IPS-20b (cell line): ENCODE data around the gene STX11.

Experiments used
- H3K27ac ChIP-seq: one replicate; pipeline ENCODE4 v1.5.1; 2013; ENCODE audit warnings: low read length
- H3K27me3 ChIP-seq: 2 replicates; pipeline ENCODE4 v1.6.1; 2013; ENCODE audit warnings: mild to moderate bottlenecking, low read length, inconsistent platforms; ENCODE audit not compliant: insufficient read depth
- H3K36me3 ChIP-seq: 2 replicates; pipeline ENCODE4 v1.6.1; 2013; ENCODE audit warnings: low read depth, mild to moderate bottlenecking, inconsistent platforms, low read length, moderate library complexity; ENCODE audit not compliant: insufficient read depth
- H3K4me1 ChIP-seq: 2 replicates; pipeline ENCODE4 v1.6.1; 2013; ENCODE audit warnings: mild to moderate bottlenecking, control low read depth, inconsistent platforms, low read length, moderate library complexity; ENCODE audit not compliant: insufficient read depth
- H3K4me3 ChIP-seq: 2 replicates; pipeline ENCODE4 v1.5.1; 2013; ENCODE audit warnings: mild to moderate bottlenecking, low read length, inconsistent platforms
- H3K9ac ChIP-seq: 2 replicates; pipeline ENCODE4 v1.6.1; 2013; ENCODE audit warnings: low read depth, mild to moderate bottlenecking, inconsistent platforms, low read length, moderate library complexity
- H3K9me3 ChIP-seq: 2 replicates; pipeline ENCODE4 v1.6.1; 2013; ENCODE audit warnings: mild to moderate bottlenecking, low read depth, low read length, inconsistent platforms; ENCODE audit not compliant: insufficient read depth

The STX11 gene

GRCh38 chr6:144194293-144194810 lies 44.0 kb downstream of the STX11 start:
- Histone ChIP-seq H3K4me3 (no peak overlapping the region), H3K36me3 (no peaks in the 10 kb centered on the region), H3K4me1 (no peaks in the 10 kb centered on the region), H3K27me3 (no peaks in the 10 kb centered on the region), H3K9ac (no peak overlapping the region), H3K9me3 (no peaks in the 10 kb centered on the region), H3K27ac (no peak overlapping the region)

DNA sequence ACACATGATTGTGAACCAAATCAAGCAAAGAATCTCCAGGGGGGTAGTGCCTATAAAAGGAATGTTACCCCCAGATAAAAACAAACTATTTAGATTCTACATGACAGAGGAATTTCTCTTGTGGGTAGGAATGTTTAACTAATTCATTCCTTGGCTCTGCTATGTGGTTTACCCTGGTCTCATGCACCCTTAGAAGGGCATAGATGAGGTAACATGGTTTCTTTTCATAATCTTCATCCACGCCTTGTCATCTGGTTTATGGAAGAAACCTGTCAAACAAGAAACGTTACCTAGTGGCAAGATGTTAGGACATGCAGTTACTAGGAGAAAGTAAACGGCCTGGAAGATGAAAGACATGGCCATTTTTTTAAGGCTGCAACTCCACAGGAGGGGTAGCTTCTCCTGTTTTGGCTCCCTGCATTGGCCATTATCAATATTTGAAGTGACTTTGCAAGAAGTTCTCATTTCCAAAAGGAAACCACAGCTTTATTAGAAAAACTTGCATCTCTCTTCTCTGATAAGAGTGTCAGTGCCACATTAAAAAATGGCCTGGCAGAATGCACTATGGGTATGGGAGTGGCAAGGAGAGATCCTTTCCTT lies 45.5 kb downstream of the STX11 start:
- Histone ChIP-seq H3K27ac (no peak overlapping the region), H3K36me3 (no peaks in the 10 kb centered on the region), H3K4me1 (no peaks in the 10 kb centered on the region), H3K27me3 (no peaks in the 10 kb centered on the region), H3K4me3 (no peak overlapping the region), H3K9me3 (no peaks in the 10 kb centered on the region; the same call in 1 of the 2 replicates), H3K9ac (no peak overlapping the region)

DNA sequence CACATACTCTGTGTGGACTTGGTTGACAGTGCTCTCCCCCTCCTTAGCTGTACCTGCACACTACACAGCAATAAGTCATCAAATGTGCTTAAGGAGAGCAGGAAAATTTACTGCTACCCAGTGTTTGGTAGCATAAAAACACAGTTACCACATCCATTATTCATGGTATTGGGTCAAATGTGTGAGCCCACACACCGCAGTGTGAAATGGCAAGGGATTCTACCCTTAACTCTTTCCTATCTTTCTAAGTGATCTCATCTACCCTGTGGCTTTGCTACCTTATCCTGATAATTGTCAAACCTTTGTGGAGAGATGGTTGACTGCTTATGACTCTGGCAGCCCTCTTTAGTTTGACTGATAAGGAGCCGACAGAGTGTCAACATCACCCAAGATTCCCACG lies 47.6 kb downstream of the STX11 start:
- Histone ChIP-seq H3K9me3 (peaks cover 13% of the 10 kb centered on the region), H3K36me3 (no peaks in the 10 kb centered on the region), H3K4me1 (no peaks in the 10 kb centered on the region), H3K27me3 (no peaks in the 10 kb centered on the region), H3K9ac (no peak overlapping the region), H3K27ac (no peak overlapping the region), H3K4me3 (no peak overlapping the region)

- Histone ChIP-seq H3K27me3 (no peaks in the 10 kb centered on the region; the same call in 1 of the 2 replicates), H3K9me3 (peaks cover 24% of the 10 kb centered on the region), H3K4me3 (no peak overlapping the region), H3K4me1 (no peaks in the 10 kb centered on the region), H3K9ac (no peak overlapping the region), H3K36me3 (no peaks in the 10 kb centered on the region), H3K27ac (no peak overlapping the region)
Measured at GRCh38 chr6:144202879-144203468, 52.7 kb downstream of the STX11 start.

- Histone ChIP-seq H3K27me3 (peaks cover 6% of the 10 kb centered on the region), H3K4me3 (no peak overlapping the region), H3K9ac (no peak overlapping the region), H3K27ac (no peak overlapping the region), H3K36me3 (no peaks in the 10 kb centered on the region), H3K9me3 (no peaks in the 10 kb centered on the region), H3K4me1 (no peaks in the 10 kb centered on the region; the same call in 1 of the 2 replicates)
Measured at GRCh38 chr6:144211160-144211559, 60.8 kb downstream of the STX11 start.

DNA sequence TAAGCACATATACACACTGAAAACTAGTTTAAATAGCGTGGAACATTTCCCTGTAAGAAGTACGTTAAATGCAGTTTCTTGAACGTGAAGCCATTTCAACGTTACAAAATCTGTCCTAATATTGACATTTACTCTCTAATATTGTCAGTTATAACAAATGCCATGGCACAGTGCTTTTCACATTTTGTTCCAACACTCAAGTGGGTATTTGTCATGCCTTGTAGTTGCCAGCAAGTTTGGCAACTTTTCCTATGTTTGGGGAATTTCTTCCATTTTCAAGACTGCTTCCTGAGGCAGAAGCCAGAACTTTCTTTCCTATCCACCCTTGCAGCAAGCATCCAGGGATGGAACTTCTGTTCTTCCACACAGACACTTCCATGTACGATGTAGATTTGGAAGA lies 63.0 kb downstream of the STX11 start:
- Histone ChIP-seq H3K4me1 (peaks cover 4% of the 10 kb centered on the region; the same call in 1 of the 2 replicates), H3K9ac (no peak overlapping the region), H3K27me3 (peaks cover 6% of the 10 kb centered on the region), H3K36me3 (no peaks in the 10 kb centered on the region), H3K27ac (no peak overlapping the region), H3K4me3 (no peak overlapping the region), H3K9me3 (no peaks in the 10 kb centered on the region)

- Histone ChIP-seq H3K9me3 (no peaks in the 10 kb centered on the region), H3K4me1 (peaks cover 4% of the 10 kb centered on the region; the same call in 1 of the 2 replicates), H3K36me3 (no peaks in the 10 kb centered on the region), H3K4me3 (no peak overlapping the region), H3K27ac (no peak overlapping the region), H3K9ac (no peak overlapping the region), H3K27me3 (peaks cover 6% of the 10 kb centered on the region)
Measured at GRCh38 chr6:144214029-144214428, 63.7 kb downstream of the STX11 start.

DNA sequence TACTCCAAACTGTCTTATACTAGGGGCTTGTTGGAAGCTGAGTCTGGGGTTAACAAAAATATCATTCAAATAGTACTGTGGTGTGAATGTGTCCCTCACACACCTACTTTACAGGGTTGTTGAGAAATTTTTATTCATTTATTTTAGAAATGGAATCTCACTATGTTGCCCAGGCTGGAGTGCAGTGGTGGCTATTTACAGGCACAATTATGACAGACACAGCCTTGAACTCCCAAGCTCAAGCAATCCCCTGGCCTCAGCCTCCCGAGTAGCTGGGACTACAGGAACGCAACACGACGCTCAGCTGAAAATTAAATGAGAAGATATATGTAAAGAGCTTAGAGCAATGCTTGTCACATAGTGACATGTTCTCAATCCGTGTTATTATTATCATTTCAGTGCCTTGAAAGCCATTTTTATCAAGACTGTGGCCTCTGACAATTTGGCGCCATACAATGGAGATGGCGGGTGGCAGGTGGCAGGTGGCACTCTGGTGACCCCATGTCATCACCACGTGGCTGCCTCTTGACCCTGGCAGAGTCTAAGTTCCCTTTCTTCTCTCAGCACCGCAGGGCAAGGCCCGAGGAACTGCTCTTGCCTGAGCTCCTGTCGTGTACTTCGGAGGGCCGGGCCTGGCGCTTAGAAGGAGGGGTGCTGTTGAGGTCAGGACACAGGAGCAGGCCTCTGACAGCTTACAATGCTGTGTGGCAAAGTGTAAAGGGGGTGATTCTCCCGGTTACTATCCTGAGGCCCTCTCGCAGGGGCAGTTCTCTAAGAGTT lies 64.5 kb downstream of the STX11 start:
- H3K4me1 ChIP-seq = peaks cover 4% of the 10 kb centered on the region; the same call in 1 of the 2 replicates
- no peak overlapping the region for H3K9ac ChIP-seq
- no peak overlapping the region for H3K27ac ChIP-seq
- H3K27me3 ChIP-seq = peaks cover 6% of the 10 kb centered on the region
- H3K9me3 ChIP-seq = no peaks in the 10 kb centered on the region
- no peaks in the 10 kb centered on the region for H3K36me3 ChIP-seq
- peak overlapping the region; percentile 70; the same call in 1 of the 2 replicates for H3K4me3 ChIP-seq

DNA sequence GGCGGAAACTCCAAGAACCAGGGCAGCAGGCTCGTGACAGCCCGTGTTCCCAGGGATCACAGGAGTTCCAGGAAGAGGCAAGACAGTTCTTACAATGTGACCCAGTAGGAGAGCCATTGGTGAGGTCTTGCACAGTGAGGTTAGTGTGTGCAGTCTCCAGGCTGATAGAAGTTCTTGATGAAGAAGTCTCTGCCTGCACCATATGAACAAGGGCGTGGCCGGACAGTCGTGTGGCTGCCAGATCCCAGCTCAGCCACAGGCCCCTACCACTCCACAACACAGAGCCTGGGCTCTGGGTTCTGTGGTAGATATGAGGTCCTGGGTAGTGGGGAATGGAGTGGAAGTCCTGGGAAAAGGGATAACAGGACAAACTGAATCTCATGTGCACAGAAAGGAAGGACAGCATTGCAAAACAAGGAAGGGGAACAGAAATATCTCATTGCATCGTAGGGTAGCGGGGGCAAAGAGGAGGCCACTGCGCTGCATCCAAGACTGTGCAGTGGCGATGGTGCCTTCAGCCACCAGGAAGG lies 65.2 kb downstream of the STX11 start:
- no peaks in the 10 kb centered on the region for H3K36me3 ChIP-seq
- no peak overlapping the region for H3K27ac ChIP-seq
- peak overlapping the region; percentile 70 for H3K4me3 ChIP-seq

GRCh38 chr6:144215932-144216667 lies 65.8 kb downstream of the STX11 start:
- Histone ChIP-seq H3K36me3 (no peaks in the 10 kb centered on the region), H3K4me3 (peak overlapping the region; percentile 70), H3K4me1 (peaks cover 4% of the 10 kb centered on the region; the same call in 1 of the 2 replicates), H3K9me3 (no peaks in the 10 kb centered on the region), H3K9ac (peak overlapping the region; percentile 81), H3K27ac (no peak overlapping the region), H3K27me3 (peaks cover 6% of the 10 kb centered on the region; the same call in 1 of the 2 replicates)

More for the DNA sequence above, 65.2 kb downstream of the STX11 start:
- Histone ChIP-seq H3K9ac (peak overlapping the region; percentile 81), H3K27me3 (peaks cover 6% of the 10 kb centered on the region; the same call in 1 of the 2 replicates), H3K9me3 (no peaks in the 10 kb centered on the region), H3K4me1 (peaks cover 4% of the 10 kb centered on the region; the same call in 1 of the 2 replicates)
